Activated naive CD4-positive, alpha-beta T cell treated with Interleukin-2 at 50 U/mL for 16 hours (primary cell): Measurements from ENCODE around the gene GRB7.

ENCODE experiments used
- DNase-seq: peaks from one replicate; pipeline ENCODE4 v3.0.0-alpha.2; 2020

GRB7 gene

GRCh38 chr17:39775031-39775430 is 37.3 kb downstream of the GRB7 start:
- DNase-seq = no peak

GRCh38 chr17:39776252-39776651 is 38.5 kb downstream of the GRB7 start:
- no peak for DNase-seq

DNA sequence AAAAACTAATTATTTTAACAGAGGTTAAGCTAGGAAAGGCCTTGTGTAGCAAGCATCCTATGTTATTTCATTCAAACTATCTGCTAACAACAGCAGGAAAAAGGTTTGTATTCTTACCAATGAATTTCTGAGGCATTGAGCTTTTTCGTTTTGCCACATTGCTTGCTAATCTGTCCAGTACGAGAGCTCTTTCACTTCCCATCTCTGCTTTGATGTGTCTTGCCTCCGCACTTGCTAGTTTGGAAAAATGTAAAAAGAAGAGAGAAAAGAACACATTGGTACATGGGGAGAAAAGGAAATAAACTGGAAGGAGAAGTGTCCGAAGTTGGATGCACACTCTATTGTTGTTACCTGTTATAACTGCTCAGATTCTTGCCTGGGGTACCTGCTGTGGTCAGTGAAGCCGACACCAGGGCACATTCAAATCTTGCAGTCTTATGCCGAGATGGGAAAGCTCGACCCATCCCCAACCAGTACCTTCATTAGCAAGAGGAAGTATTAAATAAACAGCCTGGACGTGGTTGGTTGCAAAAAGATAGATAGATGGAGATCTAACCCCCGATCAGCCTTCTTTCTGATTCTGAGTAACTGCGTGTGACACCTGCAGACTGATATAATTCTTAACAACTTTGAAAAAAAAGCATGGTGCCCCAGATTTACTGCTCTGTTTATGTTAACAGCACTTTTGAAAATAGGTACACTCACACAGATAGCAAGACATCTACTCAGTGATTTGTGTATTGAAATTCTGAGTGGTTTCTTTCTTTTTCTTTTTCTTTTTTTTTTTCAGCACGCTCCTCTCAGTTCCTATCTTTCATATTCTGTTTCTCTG is 40.0 kb downstream of the GRB7 start:
- DNase-seq = no peak

DNA sequence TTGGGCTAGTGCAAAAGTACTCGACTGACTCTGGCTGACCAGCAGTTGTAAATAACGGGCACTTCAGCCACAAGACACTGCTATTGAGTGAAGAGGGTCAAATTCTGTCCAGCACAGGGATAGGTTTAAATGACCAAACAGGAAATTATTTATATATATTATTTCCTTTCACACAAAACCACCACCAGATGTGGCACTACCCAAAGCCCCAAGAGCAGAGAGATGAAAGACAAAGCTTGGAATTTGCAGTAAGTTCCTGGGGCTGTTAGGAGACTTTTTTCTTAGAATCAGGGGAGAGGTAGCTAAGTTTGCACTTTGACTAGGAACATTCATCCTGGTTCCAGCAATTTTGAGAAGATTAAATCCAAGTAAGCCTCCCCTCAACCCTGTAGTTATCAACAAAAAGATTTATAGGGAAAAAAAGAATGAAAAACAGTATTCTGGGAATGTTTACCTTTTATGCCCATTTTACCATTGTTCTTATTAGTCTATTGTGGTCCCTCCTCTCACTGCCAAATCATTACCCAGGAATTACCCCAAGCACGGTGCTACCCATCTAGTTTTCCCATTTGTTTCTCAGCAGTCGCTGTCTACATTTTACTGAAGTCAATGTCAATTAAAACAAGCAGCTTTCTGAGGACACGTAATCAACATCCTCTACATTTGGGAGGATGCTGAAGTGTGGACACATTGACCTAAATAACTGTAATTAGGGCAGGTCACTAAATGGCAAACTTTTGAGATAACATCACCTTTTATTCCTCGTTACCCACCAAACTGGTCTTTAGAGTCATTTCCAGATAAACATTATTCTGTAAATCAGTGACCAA is 43.5 kb downstream of the GRB7 start:
- no peak for DNase-seq

DNA sequence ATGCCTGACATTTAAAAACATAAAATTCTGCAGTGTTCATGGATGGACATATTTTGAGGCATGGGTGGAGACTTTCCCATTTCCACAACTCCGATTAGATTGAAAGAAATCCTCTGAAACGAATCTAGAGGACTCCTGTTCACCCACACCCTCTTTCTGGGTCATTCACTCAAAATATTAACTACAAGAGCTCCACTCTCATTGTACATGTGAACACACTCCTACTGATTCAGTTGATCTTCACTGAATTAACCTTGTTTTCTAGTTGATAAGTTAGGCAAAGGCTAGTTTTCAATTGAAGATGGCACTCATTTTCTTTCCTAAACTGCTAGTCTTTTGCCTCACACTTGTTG is 44.1 kb downstream of the GRB7 start:
- no peak for DNase-seq

- DNase-seq = no peak
These were observed 44.7 kb downstream of the GRB7 start for GRCh38 chr17:39782481-39782880.

DNA sequence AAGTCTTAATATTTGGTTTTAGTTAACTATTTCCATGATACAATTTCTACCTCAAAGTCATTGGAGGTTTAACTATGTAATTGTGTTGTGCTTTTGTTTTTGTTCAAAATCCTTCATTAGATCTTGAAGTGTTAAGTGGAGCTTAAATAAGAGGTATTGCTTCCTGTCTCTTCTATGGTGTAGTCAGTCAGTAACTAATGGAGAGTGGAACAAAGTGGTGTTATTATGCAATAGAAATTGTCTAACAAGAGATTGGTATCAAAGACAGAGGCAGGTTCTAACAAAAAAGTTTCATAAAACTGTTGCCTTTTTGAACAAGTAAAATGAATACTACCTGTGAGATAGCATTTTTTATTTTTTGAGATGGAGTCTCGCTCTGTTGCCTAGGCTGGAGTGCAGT is 45.2 kb downstream of the GRB7 start:
- DNase-seq = no peak

DNA sequence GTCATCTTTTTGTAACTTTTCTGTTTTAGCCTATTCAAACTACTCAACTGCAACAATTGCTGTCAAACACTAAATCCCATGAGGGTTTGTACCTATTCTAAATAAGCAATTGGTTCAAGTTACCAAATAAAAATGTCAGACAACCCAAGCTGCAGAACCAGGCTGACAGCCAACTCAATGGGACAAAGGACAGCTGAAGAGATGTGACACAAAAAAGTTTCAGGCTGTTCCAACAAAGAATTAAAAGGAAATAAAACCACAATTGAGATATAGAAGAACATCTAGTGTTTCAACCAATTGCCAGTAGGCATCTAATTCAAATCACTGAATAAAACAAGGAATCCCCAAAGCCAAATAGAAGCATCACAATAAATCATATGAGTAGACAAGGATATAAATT is 49.3 kb downstream of the GRB7 start:
- DNase-seq = no peak

DNA sequence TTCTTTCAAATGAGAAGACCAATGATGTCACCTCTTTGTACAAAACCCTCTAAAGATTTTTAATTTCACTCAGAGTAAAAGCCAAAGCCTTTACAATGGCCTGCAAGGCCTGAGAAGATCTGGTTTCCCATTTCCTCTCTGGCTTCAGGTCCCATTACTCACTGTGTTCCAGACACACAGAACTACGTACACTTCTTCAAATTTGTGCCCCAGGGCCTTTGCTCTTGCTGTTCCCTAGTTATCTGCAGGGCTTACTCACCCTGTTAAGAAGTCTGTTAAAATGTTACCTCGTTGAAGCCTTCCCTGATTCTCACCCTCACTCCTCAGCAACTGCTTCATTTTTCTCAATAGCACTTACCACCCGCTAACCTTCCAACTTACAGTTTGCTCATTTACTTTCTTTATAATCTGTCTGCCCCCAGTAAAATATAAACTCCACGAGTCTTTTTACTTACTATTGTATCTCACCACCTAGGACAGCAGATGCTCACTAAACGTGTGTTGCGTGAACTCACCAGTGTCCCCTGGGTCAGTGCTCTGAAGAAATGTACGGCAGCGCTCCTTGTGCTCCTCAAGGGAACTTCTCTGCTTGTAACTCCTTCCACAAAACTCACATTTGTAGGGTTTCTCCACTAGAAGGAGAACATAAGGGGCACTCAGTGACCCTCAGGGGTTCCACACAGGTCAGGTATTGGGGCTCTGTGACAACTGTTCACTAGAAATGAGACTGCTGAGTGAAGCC is 50.2 kb downstream of the GRB7 start:
- no peak for DNase-seq

- peak; percentile 61 for DNase-seq
These were observed 53.6 kb downstream of the GRB7 start for GRCh38 chr17:39791111-39791992.

- no peak for DNase-seq
These were observed 54.9 kb downstream of the GRB7 start for GRCh38 chr17:39792526-39793221.

DNA sequence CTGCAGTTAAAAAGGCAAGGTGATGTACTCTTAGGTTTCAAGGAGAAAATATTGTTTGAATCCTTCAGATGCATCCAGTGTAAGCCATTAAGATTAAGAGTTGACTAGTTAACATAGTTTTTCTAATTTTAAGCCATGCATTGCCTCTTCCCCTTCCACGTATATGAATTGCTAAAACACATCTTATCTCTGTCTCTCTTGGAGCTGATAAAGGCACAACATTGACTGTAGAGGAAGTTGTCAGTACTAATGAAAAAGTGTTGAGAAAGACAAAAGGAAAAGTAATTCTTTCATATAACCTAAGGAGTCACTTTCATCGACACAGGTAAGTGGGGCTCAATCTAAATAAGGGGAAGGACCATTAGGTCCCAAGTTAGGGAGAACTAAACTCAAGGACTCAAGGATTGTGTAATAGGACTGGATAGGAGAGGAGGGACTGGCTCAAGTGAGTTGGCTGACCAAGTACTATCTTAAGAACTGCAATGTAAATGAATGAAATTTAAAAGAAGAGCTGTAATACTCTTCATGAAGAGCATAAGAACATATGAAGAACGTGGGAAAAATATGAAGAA is 55.6 kb downstream of the GRB7 start:
- no peak for DNase-seq

DNA sequence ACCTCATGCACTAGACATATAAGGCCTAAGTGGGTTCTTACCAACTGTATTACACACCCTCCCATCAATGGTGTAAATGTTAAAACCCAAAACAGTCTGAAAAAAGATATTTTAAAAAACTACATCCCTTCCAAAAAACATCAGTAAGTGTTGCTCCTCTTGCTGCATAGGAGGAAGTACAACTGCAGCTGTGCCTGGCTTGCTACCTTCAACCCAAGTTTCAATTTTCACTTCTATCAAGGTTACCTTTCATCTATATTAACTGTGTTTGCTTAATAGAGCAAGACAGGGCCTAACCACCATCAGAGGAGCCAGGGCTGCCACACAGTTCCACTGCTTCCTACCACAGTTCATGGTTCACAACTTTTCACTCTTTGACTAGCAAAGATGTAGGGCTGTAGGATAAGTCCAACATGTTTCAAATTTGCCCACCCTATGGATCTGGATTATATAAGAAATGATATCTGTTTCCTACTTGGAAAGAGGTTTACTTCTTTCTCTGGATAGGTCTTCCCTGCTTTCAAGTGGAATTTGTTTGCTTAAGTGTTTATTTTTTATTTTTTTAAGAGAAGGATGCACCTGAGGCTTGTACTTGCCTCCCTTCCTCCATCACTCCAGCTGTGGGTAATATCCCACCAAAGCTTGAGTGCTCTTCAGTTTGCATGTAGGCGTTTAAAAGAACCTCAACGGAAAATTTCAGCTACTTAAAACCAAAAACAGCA is 56.7 kb downstream of the GRB7 start:
- no peak for DNase-seq
